GM23338 (cell line): ENCODE measurements around the gene EFCAB6. TPM values are rescaled to one million over a fixed set of nuclear protein-coding genes. Genes with fewer than 3 reads are reported as not detected.

Source experiments
- ATAC-seq: fragments of 200-7000 bp; cut with Tn5 transposase; 3 replicates; pipeline ENCODE4 v1.9.1; 2020
- DNase-seq: peaks from one replicate; pipeline ENCODE4 v3.0.0-alpha.2; 2015; ENCODE audit warnings: low spot score
- H2AFZ ChIP-seq: fragments of 200-600 bp; sonication (generic); 2 replicates; pipeline ENCODE4 v1.8.0; 2016; ENCODE audit warnings: antibody characterized with exemption, mild to moderate bottlenecking, moderate library complexity
- H3F3A ChIP-seq: fragments of 200-600 bp; sonication (generic); replicated peaks from 2 replicates; pipeline ENCODE4 v1.8.0; 2017; ENCODE audit warnings: antibody characterized with exemption, mixed run types, low read depth
- H3K27ac ChIP-seq: fragments of 200-600 bp; sonication (generic); 2 replicates; pipeline ENCODE4 v1.6.1; 2016; ENCODE audit warnings: low read depth
- H3K27me3 ChIP-seq: fragments of 200-600 bp; sonication (generic); 2 replicates; pipeline ENCODE4 v1.8.0; 2016; ENCODE audit warnings: mild to moderate bottlenecking, mixed run types, moderate library complexity; ENCODE audit not compliant: insufficient read depth
- H3K36me3 ChIP-seq: fragments of 200-600 bp; sonication (generic); 2 replicates; pipeline ENCODE4 v1.8.0; 2016; ENCODE audit warnings: mild to moderate bottlenecking; ENCODE audit not compliant: insufficient read depth
- H3K4me1 ChIP-seq: fragments of 200-600 bp; sonication (generic); 2 replicates; pipeline ENCODE4 v1.8.0; 2016; ENCODE audit warnings: mild to moderate bottlenecking, moderate library complexity; ENCODE audit not compliant: insufficient read depth
- H3K4me2 ChIP-seq: fragments of 200-600 bp; sonication (generic); 2 replicates; pipeline ENCODE4 v1.7.1; 2017; ENCODE audit warnings: mixed run types
- H3K4me3 ChIP-seq: fragments of 200-600 bp; sonication (generic); 2 replicates; pipeline ENCODE4 v1.6.1; 2016; ENCODE audit warnings: mixed run types
- H3K79me2 ChIP-seq: fragments of 200-600 bp; sonication (generic); replicated peaks from 2 replicates; pipeline ENCODE4 v1.8.0; 2017; ENCODE audit warnings: mild to moderate bottlenecking; ENCODE audit not compliant: insufficient read depth
- H3K9me2 ChIP-seq: fragments of 200-600 bp; sonication (generic); 2 replicates; pipeline ENCODE4 v1.8.0; 2017; ENCODE audit not compliant: insufficient read depth
- H4K20me1 ChIP-seq: fragments of 200-600 bp; sonication (generic); replicated peaks from 2 replicates; pipeline ENCODE4 v1.8.0; 2017; ENCODE audit warnings: mild to moderate bottlenecking; ENCODE audit not compliant: insufficient read depth
- H3K27ac Mint-ChIP-seq: 2 replicates; pipeline ENCODE4 v1.8.0; 2020; ENCODE audit warnings: inconsistent platforms, mild to moderate bottlenecking, moderate library complexity, mixed read lengths
- H3K27me3 Mint-ChIP-seq: 3 replicates; pipeline ENCODE4 v1.8.0; 2022; ENCODE audit warnings: low read depth, mild to moderate bottlenecking, moderate library complexity, mixed read lengths, inconsistent platforms; ENCODE audit not compliant: insufficient read depth, poor library complexity
- H3K36me3 Mint-ChIP-seq: 3 replicates; pipeline ENCODE4 v1.8.0; 2021; ENCODE audit warnings: low read depth, mild to moderate bottlenecking, inconsistent platforms, moderate library complexity, mixed read lengths
- H3K4me1 Mint-ChIP-seq: 3 replicates; pipeline ENCODE4 v1.8.0; 2020; ENCODE audit warnings: mild to moderate bottlenecking, inconsistent platforms, mixed read lengths
- H3K4me3 Mint-ChIP-seq: 3 replicates; pipeline ENCODE4 v1.8.0; 2021; ENCODE audit warnings: moderate library complexity, mild to moderate bottlenecking, inconsistent platforms, mixed read lengths
- H3K9me3 Mint-ChIP-seq: 3 replicates; pipeline ENCODE4 v1.8.0; 2020; ENCODE audit warnings: moderate library complexity, mild to moderate bottlenecking, inconsistent platforms, mixed read lengths
- ETS1 ChIP-seq: IDR thresholded peaks from 2 replicates; pipeline ENCODE4 v1.6.1; 2016; ENCODE audit warnings: antibody characterized with exemption
- EZH2 ChIP-seq: fragments of 200-600 bp; sonication (generic); IDR thresholded peaks from one replicate; pipeline ENCODE4 v1.8.0; 2017; ENCODE audit warnings: antibody characterized with exemption, mild to moderate bottlenecking, low read depth; ENCODE audit not compliant: unreplicated experiment
- JUNB ChIP-seq: IDR thresholded peaks from one replicate; pipeline ENCODE4 v1.6.1; 2016; ENCODE audit warnings: antibody characterized with exemption; ENCODE audit not compliant: unreplicated experiment
- NANOG ChIP-seq: IDR thresholded peaks from 2 replicates; pipeline ENCODE4 v1.6.1; 2016; ENCODE audit warnings: antibody characterized with exemption, borderline replicate concordance
- POLR2AphosphoS5 ChIP-seq: IDR thresholded peaks from 2 replicates; pipeline ENCODE4 v1.6.1; 2016; ENCODE audit warnings: antibody characterized with exemption, low read depth
- STAT1 ChIP-seq: IDR thresholded peaks from one replicate; pipeline ENCODE4 v1.6.1; 2016; ENCODE audit warnings: antibody characterized with exemption; ENCODE audit not compliant: unreplicated experiment
- polyA plus RNA-seq: library from polyadenylated mRNA; unstranded; fragments of >200 nt; fragmentation: Nextera tagmentation; extraction: Ambion mirVana; gene quantifications from 2 replicates; pipeline ENCODE4 v1.2.1, GENCODE V29; 2016
- total RNA-seq: library from RNA; depleted of rRNA; stranded (reverse); fragments of >200 nt; shearing (Covaris generic); gene quantifications from 2 replicates; pipeline ENCODE4 v1.2.3, GENCODE V29; 2014
- TF ChIP-seq, protein P1 (sequence below), 2 experiments: fragments of 200-600 bp in 1 of 2; sonication (generic) in 1 of 2; conservative IDR thresholded peaks; 2 replicates each; pipeline versions ENCODE4 v1.5.1 to v1.6.1; 2016 to 2017; ENCODE audit warnings: antibody characterized with exemption in 2 of 2, low read depth in 2 of 2, mild to moderate bottlenecking in 2 of 2, moderate library complexity in 1 of 2

Gene EFCAB6
- total and polyA plus RNA-seq, 2 experiments from 2014 or later = 1.1 to 1.8 TPM

DNA sequence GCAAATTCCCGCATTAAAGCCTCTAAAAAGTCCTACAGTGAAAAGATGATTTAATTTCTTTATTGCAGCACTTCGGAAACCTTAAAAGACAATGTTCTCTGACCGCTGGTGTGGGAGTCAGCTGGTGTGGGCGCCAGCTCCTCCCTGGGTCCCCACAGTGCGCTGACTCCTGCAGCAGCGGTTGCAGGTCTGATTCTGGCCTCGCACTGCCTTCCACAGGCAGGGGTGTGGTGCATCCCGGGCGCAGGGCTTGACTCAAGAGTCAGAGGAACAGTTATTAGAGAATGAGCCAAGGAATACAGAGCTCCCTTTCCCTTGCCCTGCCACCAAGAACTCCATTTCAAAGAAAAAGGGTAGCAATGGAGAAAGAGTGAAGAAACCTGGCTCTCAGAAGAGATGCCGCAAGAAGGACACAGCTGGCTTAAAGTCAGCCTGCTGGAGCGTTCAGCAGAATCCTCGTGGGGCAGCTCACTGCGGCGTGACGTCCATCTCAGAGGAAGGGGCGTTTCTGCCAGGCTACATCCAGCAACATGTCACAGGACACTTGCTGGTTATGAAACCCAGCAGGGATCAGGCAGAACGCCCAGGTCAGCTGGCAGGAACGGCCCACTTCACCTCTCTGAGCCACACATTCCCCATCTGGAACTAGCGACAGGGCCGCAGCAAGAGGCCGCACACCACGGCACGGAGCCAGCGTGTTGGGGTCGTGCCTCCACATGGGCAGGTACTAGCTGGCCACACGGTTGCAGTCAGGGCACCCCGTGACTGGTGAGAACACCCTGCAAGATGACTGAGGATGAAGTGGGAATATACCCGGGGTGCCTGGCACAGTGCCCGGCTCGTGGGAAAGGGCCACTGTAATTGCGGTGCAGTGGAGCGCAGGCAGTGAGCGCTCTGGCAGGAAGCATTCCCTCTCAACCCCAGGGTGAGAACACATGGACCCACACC, 18.1 kb upstream of the EFCAB6 start:
- H3K9me2 ChIP-seq = no peaks in the 10 kb centered on the region
- ATAC-seq (no peak), DNase-seq (no peak)
- Mint-ChIP-seq H3K4me3 (no peak overlapping the region), H3K4me1 (peaks cover 33% of the 10 kb centered on the region), H3K9me3 (no peaks in the 10 kb centered on the region; the same call in 2 of the 3 replicates), H3K27me3 (peaks cover 21% of the 10 kb centered on the region), H3K36me3 (peaks cover 12% of the 10 kb centered on the region), H3K27ac (no peak overlapping the region)
- TF ChIP-seq, protein P1, sequence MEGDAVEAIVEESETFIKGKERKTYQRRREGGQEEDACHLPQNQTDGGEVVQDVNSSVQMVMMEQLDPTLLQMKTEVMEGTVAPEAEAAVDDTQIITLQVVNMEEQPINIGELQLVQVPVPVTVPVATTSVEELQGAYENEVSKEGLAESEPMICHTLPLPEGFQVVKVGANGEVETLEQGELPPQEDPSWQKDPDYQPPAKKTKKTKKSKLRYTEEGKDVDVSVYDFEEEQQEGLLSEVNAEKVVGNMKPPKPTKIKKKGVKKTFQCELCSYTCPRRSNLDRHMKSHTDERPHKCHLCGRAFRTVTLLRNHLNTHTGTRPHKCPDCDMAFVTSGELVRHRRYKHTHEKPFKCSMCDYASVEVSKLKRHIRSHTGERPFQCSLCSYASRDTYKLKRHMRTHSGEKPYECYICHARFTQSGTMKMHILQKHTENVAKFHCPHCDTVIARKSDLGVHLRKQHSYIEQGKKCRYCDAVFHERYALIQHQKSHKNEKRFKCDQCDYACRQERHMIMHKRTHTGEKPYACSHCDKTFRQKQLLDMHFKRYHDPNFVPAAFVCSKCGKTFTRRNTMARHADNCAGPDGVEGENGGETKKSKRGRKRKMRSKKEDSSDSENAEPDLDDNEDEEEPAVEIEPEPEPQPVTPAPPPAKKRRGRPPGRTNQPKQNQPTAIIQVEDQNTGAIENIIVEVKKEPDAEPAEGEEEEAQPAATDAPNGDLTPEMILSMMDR (conservative IDR thresholded peaks at IDR 0.05; ENCODE audit: low read depth in 2 of 2) = no peak
- TF ChIP-seq NANOG (no peak), STAT1 (no peak), ETS1 (no peak), POLR2AphosphoS5 (no peak), JUNB (no peak)
- H3K36me3 ChIP-seq = peaks cover 6% of the 10 kb centered on the region; the same call in 1 of the 2 replicates
- no peak overlapping the region for H3K4me3 ChIP-seq
- H3F3A ChIP-seq = no peaks in the 10 kb centered on the region
- no peaks in the 10 kb centered on the region for H3K79me2 ChIP-seq
- no peak overlapping the region for H3K4me2 ChIP-seq
- no peak overlapping the region for H2AFZ ChIP-seq
- H3K4me1 ChIP-seq = peaks cover 3% of the 10 kb centered on the region; the same call in 1 of the 2 replicates
- H4K20me1 ChIP-seq = peaks cover 3% of the 10 kb centered on the region; the same call in 1 of the 2 replicates
- no peak overlapping the region for H3K27ac ChIP-seq
- H3K27me3 ChIP-seq = no peaks in the 10 kb centered on the region

DNA sequence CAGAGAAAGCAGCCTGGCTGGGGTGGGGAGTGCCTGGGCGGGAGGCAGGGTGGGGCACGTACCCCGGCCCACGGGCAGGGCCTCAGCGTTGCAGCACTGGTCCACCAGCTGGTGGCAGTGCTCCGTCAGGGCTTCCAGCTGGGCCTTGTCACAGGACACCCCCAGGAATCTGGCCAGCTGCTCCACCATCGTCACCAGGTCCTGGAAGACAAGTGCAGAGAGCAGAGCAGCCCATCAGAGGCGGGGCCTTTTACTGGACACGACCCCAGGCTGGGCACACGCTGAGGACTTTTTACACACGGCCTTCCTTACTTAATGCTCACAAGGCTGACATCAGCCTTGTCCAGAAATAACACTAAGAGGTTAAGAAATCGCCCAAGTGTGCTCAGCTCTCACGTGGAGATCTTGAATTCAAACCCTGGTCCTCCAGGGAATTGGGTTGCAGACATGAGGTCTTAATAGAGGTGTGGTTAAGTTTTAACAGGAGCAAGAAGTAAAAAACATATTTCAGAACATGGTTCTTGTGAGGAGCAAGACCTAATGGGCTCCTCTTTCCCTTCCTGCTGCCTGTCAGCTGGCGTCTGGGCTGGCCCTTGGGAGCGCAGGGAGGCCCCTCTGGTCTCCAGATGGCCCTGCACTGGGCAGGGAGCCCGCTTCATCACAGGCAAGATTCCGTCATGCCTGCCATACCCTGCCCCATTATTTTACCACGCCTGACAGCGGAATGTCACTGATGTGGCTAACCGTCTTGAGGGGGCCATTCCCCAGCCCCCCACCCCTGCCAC, 17.1 kb upstream of the EFCAB6 start:
- Mint-ChIP-seq H3K36me3 (peaks cover 22% of the 10 kb centered on the region), H3K4me1 (peaks cover 42% of the 10 kb centered on the region), H3K27me3 (peaks cover 23% of the 10 kb centered on the region), H3K27ac (no peak overlapping the region), H3K9me3 (no peaks in the 10 kb centered on the region; the same call in 2 of the 3 replicates), H3K4me3 (no peak overlapping the region)
- Histone ChIP-seq H3F3A (no peaks in the 10 kb centered on the region), H3K27me3 (no peaks in the 10 kb centered on the region), H4K20me1 (peaks cover 3% of the 10 kb centered on the region; the same call in 1 of the 2 replicates), H2AFZ (no peak overlapping the region), H3K9me2 (no peaks in the 10 kb centered on the region), H3K79me2 (no peaks in the 10 kb centered on the region), H3K4me3 (no peak overlapping the region), H3K4me2 (no peak overlapping the region), H3K36me3 (peaks cover 6% of the 10 kb centered on the region), H3K4me1 (peaks cover 12% of the 10 kb centered on the region; the same call in 1 of the 2 replicates), H3K27ac (no peak overlapping the region)
- DNase-seq = peak; percentile 65
- TF ChIP-seq EZH2 = no peak
- TF ChIP-seq, protein P1 (conservative IDR thresholded peaks at IDR 0.05; ENCODE audit: low read depth in 2 of 2) = peak in 1 of 2 experiments; percentile 58; a peak in 3 of 4 replicates
- peak; percentile 56 for ATAC-seq
